OCI-LY3 (cell line): ENCODE data around the gene DLX1.
"Not testable (repeated sequence)": the region's sequence is repeated elsewhere in the genome, so short reads cannot be mapped to it uniquely, and the experiment has no call there.

Experiments used
- H2AFZ ChIP-seq: fragments of 200-600, 300-600 bp; shearing (Covaris generic); 2 replicates; pipeline ENCODE4 v1.6.0; 2014; ENCODE audit warnings: antibody characterized with exemption, low read depth, low read length
- H3K27ac ChIP-seq: fragments of 200-600, 300-600 bp; sonication (generic); 2 replicates; pipeline ENCODE4 v1.5.1; 2014; ENCODE audit warnings: mild to moderate bottlenecking, low read length, moderate library complexity, mixed read lengths
- H3K27me3 ChIP-seq: fragments of 200-600, 300-600 bp; sonication (generic); 2 replicates; pipeline ENCODE4 v1.6.1; 2014; ENCODE audit warnings: low read depth, low read length, mixed read lengths
- H3K36me3 ChIP-seq: fragments of 200-600, 300-600 bp; sonication (generic); replicated peaks from 2 replicates; pipeline ENCODE3; 2014; ENCODE audit warnings: low read depth, low read length, mixed read lengths
- H3K4me1 ChIP-seq: fragments of 300-600, 200-600 bp; sonication (generic); 2 replicates; pipeline ENCODE4 v1.6.1; 2014; ENCODE audit warnings: low read length, mixed read lengths
- H3K4me2 ChIP-seq: fragments of 200-600, 300-600 bp; sonication (generic); 2 replicates; pipeline ENCODE4 v1.6.1; 2014; ENCODE audit warnings: low read length, mixed read lengths
- H3K4me3 ChIP-seq: fragments of 300-600, 200-600 bp; sonication (generic); 2 replicates; pipeline ENCODE4 v1.5.1; 2014; ENCODE audit warnings: antibody characterized with exemption, mild to moderate bottlenecking, low read length, moderate library complexity
- H3K79me2 ChIP-seq: fragments of 300-600, 200-600 bp; shearing (Covaris generic); 2 replicates; pipeline ENCODE4 v1.6.1; 2014; ENCODE audit warnings: mild to moderate bottlenecking, low read length, mixed read lengths
- H3K9ac ChIP-seq: fragments of 300-600, 200-600 bp; shearing (Covaris generic); 2 replicates; pipeline ENCODE4 v1.6.0; 2014; ENCODE audit warnings: mild to moderate bottlenecking, low read length, moderate library complexity
- H3K9me3 ChIP-seq: fragments of 200-600, 300-600 bp; shearing (Covaris generic); 2 replicates; pipeline ENCODE4 v1.6.1; 2014; ENCODE audit warnings: low read length, mixed read lengths; ENCODE audit not compliant: insufficient read depth
- H4K20me1 ChIP-seq: fragments of 200-600, 300-600 bp; sonication (generic); 2 replicates; pipeline ENCODE4 v1.6.1; 2016; ENCODE audit warnings: low read length, mixed read lengths; ENCODE audit not compliant: insufficient read depth
- EZH2phosphoT487 ChIP-seq: fragments of 200-600 bp; shearing (Covaris generic); IDR thresholded peaks from 2 replicates; pipeline ENCODE4 v1.6.1; 2018; ENCODE audit warnings: antibody characterized with exemption, mixed run types, low read depth
- TF ChIP-seq, protein P1 (sequence below): fragments of 200-600, 300-600 bp; sonication (generic); IDR thresholded peaks from 2 replicates; pipeline ENCODE4 v1.5.1; 2014; ENCODE audit warnings: antibody characterized with exemption, low read length, low read depth

Gene DLX1

DNA sequence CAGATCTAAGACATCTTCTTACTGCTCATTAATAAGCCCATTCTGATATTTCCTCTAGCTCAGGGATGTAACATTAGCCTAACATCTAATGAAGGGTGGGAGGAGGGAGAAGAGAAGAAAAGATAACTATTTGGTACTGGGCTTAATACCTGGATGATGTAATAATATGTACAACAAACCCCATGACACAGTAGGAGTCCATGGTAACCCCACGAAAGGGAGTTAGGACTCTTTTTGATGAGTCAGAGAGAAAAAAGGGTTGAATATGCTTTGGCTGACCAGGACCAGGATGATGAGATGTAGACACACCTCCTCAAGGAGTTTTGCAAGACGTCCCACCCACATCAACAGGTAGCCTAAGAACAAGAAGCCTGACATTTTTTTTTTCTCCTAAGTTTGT, 51.8 kb downstream of the DLX1 start:
- TF ChIP-seq, protein P1, sequence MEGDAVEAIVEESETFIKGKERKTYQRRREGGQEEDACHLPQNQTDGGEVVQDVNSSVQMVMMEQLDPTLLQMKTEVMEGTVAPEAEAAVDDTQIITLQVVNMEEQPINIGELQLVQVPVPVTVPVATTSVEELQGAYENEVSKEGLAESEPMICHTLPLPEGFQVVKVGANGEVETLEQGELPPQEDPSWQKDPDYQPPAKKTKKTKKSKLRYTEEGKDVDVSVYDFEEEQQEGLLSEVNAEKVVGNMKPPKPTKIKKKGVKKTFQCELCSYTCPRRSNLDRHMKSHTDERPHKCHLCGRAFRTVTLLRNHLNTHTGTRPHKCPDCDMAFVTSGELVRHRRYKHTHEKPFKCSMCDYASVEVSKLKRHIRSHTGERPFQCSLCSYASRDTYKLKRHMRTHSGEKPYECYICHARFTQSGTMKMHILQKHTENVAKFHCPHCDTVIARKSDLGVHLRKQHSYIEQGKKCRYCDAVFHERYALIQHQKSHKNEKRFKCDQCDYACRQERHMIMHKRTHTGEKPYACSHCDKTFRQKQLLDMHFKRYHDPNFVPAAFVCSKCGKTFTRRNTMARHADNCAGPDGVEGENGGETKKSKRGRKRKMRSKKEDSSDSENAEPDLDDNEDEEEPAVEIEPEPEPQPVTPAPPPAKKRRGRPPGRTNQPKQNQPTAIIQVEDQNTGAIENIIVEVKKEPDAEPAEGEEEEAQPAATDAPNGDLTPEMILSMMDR = no peak
- TF ChIP-seq EZH2phosphoT487 = no peak

DNA sequence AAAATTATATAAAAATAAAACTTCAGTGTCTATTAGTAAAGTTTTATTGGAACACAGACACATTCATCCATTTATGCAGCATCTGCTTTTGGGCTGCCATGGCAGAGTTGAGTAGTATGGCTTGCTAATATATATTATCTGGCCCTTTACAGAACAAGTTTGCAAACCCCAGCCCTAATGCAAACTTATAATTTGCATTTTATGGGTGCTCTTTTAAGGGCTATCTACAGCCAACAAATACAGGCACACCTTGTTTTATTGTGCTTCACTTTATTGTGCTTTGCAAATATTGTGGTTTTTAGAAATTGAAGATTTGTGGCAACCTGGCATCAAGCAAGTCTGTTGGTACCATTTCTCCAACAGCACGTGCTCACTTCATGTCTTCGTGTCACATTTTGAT, 52.6 kb downstream of the DLX1 start:
- Histone ChIP-seq H3K79me2 (no peaks in the 10 kb centered on the region), H3K9me3 (no peaks in the 10 kb centered on the region), H3K4me3 (no peak overlapping the region), H3K36me3 (no peaks in the 10 kb centered on the region), H2AFZ (no peak overlapping the region), H3K27me3 (no peaks in the 10 kb centered on the region), H3K4me1 (no peaks in the 10 kb centered on the region), H4K20me1 (no peaks in the 10 kb centered on the region), H3K4me2 (no peak overlapping the region), H3K27ac (no peak overlapping the region), H3K9ac (no peak overlapping the region)
- TF ChIP-seq, protein P1 = no peak
- TF ChIP-seq EZH2phosphoT487 = no peak

More for the DNA sequence above, 51.8 kb downstream of the DLX1 start:
- Histone ChIP-seq H3K4me1 (no peaks in the 10 kb centered on the region), H3K4me3 (no peak overlapping the region), H3K9ac (no peak overlapping the region), H3K79me2 (no peaks in the 10 kb centered on the region), H3K36me3 (no peaks in the 10 kb centered on the region), H4K20me1 (no peaks in the 10 kb centered on the region), H3K27ac (no peak overlapping the region), H3K4me2 (no peak overlapping the region), H2AFZ (no peak overlapping the region), H3K27me3 (no peaks in the 10 kb centered on the region), H3K9me3 (no peaks in the 10 kb centered on the region)

DNA sequence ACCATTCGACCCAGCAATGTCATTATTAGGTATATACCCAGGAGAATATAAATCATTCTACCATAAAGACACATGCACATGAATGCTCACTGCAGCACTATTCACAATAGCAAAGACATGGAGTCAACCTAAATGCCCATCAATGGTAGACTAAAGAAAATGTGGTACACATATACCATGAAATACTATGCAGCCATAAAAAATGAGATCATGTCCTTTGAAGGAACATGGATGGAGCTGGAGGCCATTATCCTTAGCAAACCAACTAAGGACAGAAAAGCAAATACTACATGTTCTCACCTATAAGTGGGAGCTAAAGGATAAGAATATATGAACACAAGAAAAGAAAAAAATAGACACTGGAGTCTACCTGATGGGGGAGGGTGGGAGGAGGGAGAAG, 53.4 kb downstream of the DLX1 start:
- not testable (repeated sequence) for H4K20me1 ChIP-seq, H2AFZ ChIP-seq, H3K9me3 ChIP-seq, H3K27ac ChIP-seq, H3K9ac ChIP-seq, H3K4me1 ChIP-seq, H3K4me3 ChIP-seq, H3K79me2 ChIP-seq, H3K36me3 ChIP-seq, H3K27me3 ChIP-seq, H3K4me2 ChIP-seq
